Endothelial cell of umbilical vein (primary cell): ENCODE data around the gene SNX9.

Experiments used
- EZH2 ChIP-seq: IDR thresholded peaks from 2 replicates; pipeline ENCODE4 v1.6.1; 2012; ENCODE audit warnings: borderline replicate concordance, low read depth, mild to moderate bottlenecking, moderate library complexity, low read length, inconsistent platforms; ENCODE audit not compliant: severe bottlenecking
- JUN ChIP-seq: IDR thresholded peaks from 2 replicates; pipeline ENCODE4 v1.6.1; 2011; ENCODE audit warnings: borderline replicate concordance, low read depth; ENCODE audit not compliant: insufficient read length, insufficient read depth
- POLR2A ChIP-seq: IDR thresholded peaks from 2 replicates; pipeline ENCODE4 v1.6.1; 2012; ENCODE audit warnings: low read depth, mild to moderate bottlenecking, control low read depth, low read length
- POLR2AphosphoS5 ChIP-seq: IDR thresholded peaks from 2 replicates; pipeline ENCODE4 v1.6.1; 2012; ENCODE audit warnings: low read depth, mild to moderate bottlenecking, control low read depth, low read length, moderate library complexity; ENCODE audit not compliant: insufficient read depth
- TF ChIP-seq, protein P1 (sequence below), 2 donors: IDR thresholded peaks; 1 replicate in 1 of 2; 2 replicates in 1 of 2; pipeline ENCODE4 v1.5.1; 2011; ENCODE audit warnings: low read length in 2 of 2, mild to moderate bottlenecking in 2 of 2, moderate library complexity in 2 of 2, control low read depth in 1 of 2, inconsistent platforms in 1 of 2, low read depth in 1 of 2; ENCODE audit not compliant: insufficient read depth in 1 of 2; ENCODE audit errors: extremely low read depth in 1 of 2

DNA sequence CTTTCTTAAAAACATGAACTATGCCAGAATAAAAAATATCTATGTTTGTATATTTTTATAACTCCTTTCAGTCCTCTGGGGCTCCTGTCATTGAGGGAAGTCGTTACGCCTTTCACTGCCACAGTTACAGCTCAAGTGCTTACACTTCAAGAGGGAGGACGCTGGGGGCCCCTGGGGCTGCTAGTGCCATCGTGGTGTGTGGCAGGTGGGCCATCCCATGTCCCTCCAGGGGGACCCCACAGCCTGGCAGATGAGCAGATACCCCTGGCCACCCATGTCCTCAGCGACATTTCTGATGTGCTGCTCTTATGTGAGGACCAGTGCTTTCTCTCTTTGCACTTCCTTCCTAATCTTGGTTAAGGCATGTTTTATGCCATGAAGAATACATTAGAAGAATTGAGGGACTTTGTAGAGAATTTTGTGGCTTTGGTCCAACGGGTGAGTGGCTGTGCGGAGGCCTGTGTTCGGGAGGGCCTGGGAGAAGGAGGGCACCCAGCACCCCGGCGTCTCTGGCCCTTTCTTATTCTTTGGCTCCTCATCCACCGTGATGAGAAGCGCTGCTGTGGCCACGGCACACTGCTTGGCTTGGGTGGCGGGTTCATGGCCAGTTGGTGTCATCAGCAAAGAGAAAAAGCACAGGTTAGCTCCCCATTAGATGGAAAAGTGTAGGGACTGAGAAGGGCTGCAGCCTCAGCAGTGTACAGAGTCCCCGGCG lies 120.4 kb downstream of the SNX9 start:
- TF ChIP-seq, protein P1, sequence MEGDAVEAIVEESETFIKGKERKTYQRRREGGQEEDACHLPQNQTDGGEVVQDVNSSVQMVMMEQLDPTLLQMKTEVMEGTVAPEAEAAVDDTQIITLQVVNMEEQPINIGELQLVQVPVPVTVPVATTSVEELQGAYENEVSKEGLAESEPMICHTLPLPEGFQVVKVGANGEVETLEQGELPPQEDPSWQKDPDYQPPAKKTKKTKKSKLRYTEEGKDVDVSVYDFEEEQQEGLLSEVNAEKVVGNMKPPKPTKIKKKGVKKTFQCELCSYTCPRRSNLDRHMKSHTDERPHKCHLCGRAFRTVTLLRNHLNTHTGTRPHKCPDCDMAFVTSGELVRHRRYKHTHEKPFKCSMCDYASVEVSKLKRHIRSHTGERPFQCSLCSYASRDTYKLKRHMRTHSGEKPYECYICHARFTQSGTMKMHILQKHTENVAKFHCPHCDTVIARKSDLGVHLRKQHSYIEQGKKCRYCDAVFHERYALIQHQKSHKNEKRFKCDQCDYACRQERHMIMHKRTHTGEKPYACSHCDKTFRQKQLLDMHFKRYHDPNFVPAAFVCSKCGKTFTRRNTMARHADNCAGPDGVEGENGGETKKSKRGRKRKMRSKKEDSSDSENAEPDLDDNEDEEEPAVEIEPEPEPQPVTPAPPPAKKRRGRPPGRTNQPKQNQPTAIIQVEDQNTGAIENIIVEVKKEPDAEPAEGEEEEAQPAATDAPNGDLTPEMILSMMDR (IDR thresholded peaks at IDR 0.05; ENCODE audit: extremely low read depth in 1 of 2, insufficient read depth in 1 of 2, low read depth in 1 of 2, low read length in 2 of 2): no peak
- no peak for TF ChIP-seq EZH2
- TF ChIP-seq POLR2A: no peak
- no peak for TF ChIP-seq POLR2AphosphoS5
- TF ChIP-seq JUN: no peak
